HFFc6 (cell line): ENCODE measurements around the gene RBMS3. TPM values are rescaled to one million over a fixed set of nuclear protein-coding genes. Genes with fewer than 3 reads are reported as not detected.
A peak's percentile ranks its signal among the peaks of the same experiment; 100 is the strongest.

Source experiments
- DNase-seq: peaks from one replicate; pipeline ENCODE4 v3.0.0-alpha.2; 2018
- H3K27ac Mint-ChIP-seq: 2 replicates; pipeline ENCODE4 v1.8.0; 2020; ENCODE audit warnings: mild to moderate bottlenecking, mixed read lengths
- H3K27me3 Mint-ChIP-seq: 2 replicates; pipeline ENCODE4 v1.8.0; 2021; ENCODE audit warnings: mild to moderate bottlenecking, moderate library complexity, mixed read lengths; ENCODE audit not compliant: insufficient read depth
- H3K36me3 Mint-ChIP-seq: 2 replicates; pipeline ENCODE4 v1.8.0; 2021; ENCODE audit warnings: low read depth, mixed read lengths
- H3K4me1 Mint-ChIP-seq: 2 replicates; pipeline ENCODE4 v1.8.0; 2020; ENCODE audit warnings: low read depth, mixed read lengths
- H3K4me3 Mint-ChIP-seq: 2 replicates; pipeline ENCODE4 v1.8.0; 2020; ENCODE audit warnings: mild to moderate bottlenecking, moderate library complexity, mixed read lengths
- H3K9me3 Mint-ChIP-seq: 2 replicates; pipeline ENCODE4 v1.8.0; 2020; ENCODE audit warnings: mild to moderate bottlenecking, mixed read lengths
- CTCF ChIP-seq: fragments of 200-600 bp; sonication (generic); IDR thresholded peaks from 2 replicates; pipeline ENCODE4 v1.5.0; 2021; ENCODE audit warnings: antibody characterized with exemption, mild to moderate bottlenecking
- total RNA-seq, 6 experiments: library from RNA; stranded (reverse); fragmentation: NEBNext Ultra II Directional; extraction: Animal tissue kit (Norgen Biotek cat#: 25700); gene quantifications; 2 replicates in 1 of 6; 3 replicates in 5 of 6; pipeline ENCODE4 v1.2.3, GENCODE V29; 2021

The RBMS3 gene
- total RNA-seq, 6 experiments from 2014 or later, result 22.8 to 46.9 (median 39.4) TPM

- H3K36me3 Mint-ChIP-seq, result peaks cover 10% of the 10 kb centered on the region; the same call in 1 of the 2 replicates
- TF ChIP-seq CTCF, result no peak
- no peak for DNase-seq
- peaks cover 46% of the 10 kb centered on the region for H3K4me1 Mint-ChIP-seq
- no peaks in the 10 kb centered on the region for H3K9me3 Mint-ChIP-seq
- H3K4me3 Mint-ChIP-seq, result no peak overlapping the region; the same call in 1 of the 2 replicates
- no peaks in the 10 kb centered on the region for H3K27me3 Mint-ChIP-seq
- H3K27ac Mint-ChIP-seq, result no peak overlapping the region
These were observed 233.3 kb downstream of the RBMS3 start for GRCh38 chr3:29514170-29514569.

DNA sequence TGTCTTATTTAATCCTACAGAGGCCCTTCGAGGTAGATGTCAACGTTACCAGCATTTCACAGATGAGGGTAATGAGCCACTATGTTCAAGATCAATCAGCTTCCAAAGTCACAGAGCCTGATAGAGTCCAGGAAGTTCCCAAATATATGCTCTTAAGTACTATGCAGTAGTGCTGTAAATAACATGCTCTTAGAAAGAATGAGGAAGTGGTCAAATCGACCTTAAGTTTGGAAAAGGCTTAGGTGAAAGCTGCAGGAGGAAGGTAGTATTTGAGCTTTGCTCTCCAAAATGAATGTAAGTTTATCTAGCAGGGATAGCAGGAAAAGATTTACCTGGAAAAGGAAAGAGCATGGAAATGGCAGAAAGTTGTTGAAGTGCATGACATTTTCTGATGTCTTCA is 234.0 kb downstream of the RBMS3 start:
- Mint-ChIP-seq H3K4me3 (peak overlapping the region; percentile 64), H3K9me3 (no peaks in the 10 kb centered on the region), H3K27ac (peak overlapping the region; percentile 46), H3K36me3 (peaks cover 10% of the 10 kb centered on the region; the same call in 1 of the 2 replicates), H3K27me3 (no peaks in the 10 kb centered on the region), H3K4me1 (peaks cover 48% of the 10 kb centered on the region)
- no peak for DNase-seq
- TF ChIP-seq CTCF, result no peak

GRCh38 chr3:29515451-29515850 is 234.6 kb downstream of the RBMS3 start:
- peak overlapping the region; percentile 64; the same call in 1 of the 2 replicates for H3K4me3 Mint-ChIP-seq
- H3K9me3 Mint-ChIP-seq, result no peaks in the 10 kb centered on the region
- H3K27me3 Mint-ChIP-seq, result no peaks in the 10 kb centered on the region
- H3K4me1 Mint-ChIP-seq, result peaks cover 52% of the 10 kb centered on the region
- no peak for TF ChIP-seq CTCF
- H3K36me3 Mint-ChIP-seq, result peaks cover 10% of the 10 kb centered on the region; the same call in 1 of the 2 replicates
- H3K27ac Mint-ChIP-seq, result peak overlapping the region; percentile 46; the same call in 1 of the 2 replicates
- DNase-seq, result peak; percentile 64

- Mint-ChIP-seq H3K9me3 (no peaks in the 10 kb centered on the region), H3K4me1 (peaks cover 59% of the 10 kb centered on the region), H3K4me3 (no peak overlapping the region), H3K27me3 (no peaks in the 10 kb centered on the region), H3K27ac (peak overlapping the region; percentile 46; the same call in 1 of the 2 replicates), H3K36me3 (peaks cover 10% of the 10 kb centered on the region; the same call in 1 of the 2 replicates)
- TF ChIP-seq CTCF, result no peak
- no peak for DNase-seq
These were observed 235.3 kb downstream of the RBMS3 start for GRCh38 chr3:29516164-29516563.

- no peak overlapping the region for H3K4me3 Mint-ChIP-seq
- no peak overlapping the region for H3K27ac Mint-ChIP-seq
- no peak for DNase-seq
These were observed 239.9 kb downstream of the RBMS3 start for GRCh38 chr3:29520764-29521163.

More at GRCh38 chr3:29520764-29521163, 239.9 kb downstream of the RBMS3 start:
- Mint-ChIP-seq H3K9me3 (no peaks in the 10 kb centered on the region), H3K27me3 (peaks cover 4% of the 10 kb centered on the region; the same call in 1 of the 2 replicates), H3K36me3 (peaks cover 8% of the 10 kb centered on the region; the same call in 1 of the 2 replicates), H3K4me1 (peaks cover 54% of the 10 kb centered on the region)
- TF ChIP-seq CTCF, result no peak
